ENCODE results near the gene CYBA. TPM values are rescaled to one million over a fixed set of nuclear protein-coding genes. Genes with fewer than 3 reads are reported as not detected.

Gene CYBA
- total RNA-seq, 1 donor from 2014 or later, result 51.7 TPM

- Mint-ChIP-seq H3K4me3 (ENCODE audit: unreplicated experiment) (no peak overlapping the region), H3K36me3 (ENCODE audit: low read depth) (peaks cover 11% of the 10 kb centered on the region), H3K4me1 (ENCODE audit: low read depth) (peaks cover 4% of the 10 kb centered on the region), H3K27me3 (ENCODE audit: low read depth) (no peaks in the 10 kb centered on the region), H3K9me3 (ENCODE audit: low read depth) (no peaks in the 10 kb centered on the region), H3K27ac (ENCODE audit: unreplicated experiment) (no peak overlapping the region)
- DNase-seq (ENCODE audit: low spot score), result peak; percentile 81
- TF ChIP-seq CTCF (IDR thresholded peaks at IDR 0.05), result no peak
These were observed 20.4 kb downstream of the CYBA start for GRCh38 chr16:88630433-88630832.

GRCh38 chr16:88629835-88630234 is 21.0 kb downstream of the CYBA start:
- Mint-ChIP-seq H3K36me3 (ENCODE audit: low read depth) (peaks cover 11% of the 10 kb centered on the region), H3K27ac (ENCODE audit: unreplicated experiment) (no peak overlapping the region), H3K4me1 (ENCODE audit: low read depth) (no peaks in the 10 kb centered on the region), H3K9me3 (ENCODE audit: low read depth) (no peaks in the 10 kb centered on the region), H3K27me3 (ENCODE audit: low read depth) (no peaks in the 10 kb centered on the region), H3K4me3 (ENCODE audit: unreplicated experiment) (no peak overlapping the region)
- TF ChIP-seq CTCF (IDR thresholded peaks at IDR 0.05), result no peak
- no peak for DNase-seq (ENCODE audit: low spot score)

GRCh38 chr16:88628512-88628974 is 22.3 kb downstream of the CYBA start:
- peak; percentile 76 for DNase-seq (ENCODE audit: low spot score)
- H3K27me3 Mint-ChIP-seq (ENCODE audit: low read depth), result no peaks in the 10 kb centered on the region
- no peaks in the 10 kb centered on the region for H3K4me1 Mint-ChIP-seq (ENCODE audit: low read depth)
- H3K36me3 Mint-ChIP-seq (ENCODE audit: low read depth), result peaks cover 12% of the 10 kb centered on the region
- H3K9me3 Mint-ChIP-seq (ENCODE audit: low read depth), result no peaks in the 10 kb centered on the region
- TF ChIP-seq CTCF (IDR thresholded peaks at IDR 0.05), result peak; percentile 63
- H3K27ac Mint-ChIP-seq (ENCODE audit: unreplicated experiment), result no peak overlapping the region
- H3K4me3 Mint-ChIP-seq (ENCODE audit: unreplicated experiment), result no peak overlapping the region

- Mint-ChIP-seq H3K4me1 (ENCODE audit: low read depth) (no peaks in the 10 kb centered on the region), H3K36me3 (ENCODE audit: low read depth) (peaks cover 17% of the 10 kb centered on the region), H3K4me3 (ENCODE audit: unreplicated experiment) (no peak overlapping the region), H3K27ac (ENCODE audit: unreplicated experiment) (no peak overlapping the region), H3K9me3 (ENCODE audit: low read depth) (no peaks in the 10 kb centered on the region), H3K27me3 (ENCODE audit: low read depth) (no peaks in the 10 kb centered on the region)
- no peak for TF ChIP-seq CTCF (IDR thresholded peaks at IDR 0.05)
- peak; percentile 69 for DNase-seq (ENCODE audit: low spot score)
These were observed 23.1 kb downstream of the CYBA start for GRCh38 chr16:88627531-88628411.

GRCh38 chr16:88626646-88627045 is 24.2 kb downstream of the CYBA start:
- Mint-ChIP-seq H3K9me3 (ENCODE audit: low read depth) (no peaks in the 10 kb centered on the region), H3K36me3 (ENCODE audit: low read depth) (peaks cover 14% of the 10 kb centered on the region), H3K4me1 (ENCODE audit: low read depth) (no peaks in the 10 kb centered on the region), H3K27me3 (ENCODE audit: low read depth) (no peaks in the 10 kb centered on the region), H3K4me3 (ENCODE audit: unreplicated experiment) (no peak overlapping the region), H3K27ac (ENCODE audit: unreplicated experiment) (no peak overlapping the region)
- DNase-seq (ENCODE audit: low spot score), result no peak
- TF ChIP-seq CTCF (IDR thresholded peaks at IDR 0.05), result no peak

Data from chondrocyte (in vitro differentiated cells).